ENCODE data around the gene ACBD7. TPM values are rescaled to one million over a fixed set of nuclear protein-coding genes. Genes with fewer than 3 reads are reported as not detected.

ACBD7 gene
- total and polyA plus RNA-seq, 2 of the 8 experiments (the other 6 are each of a cell fraction or from before 2014, with no cell fraction given), result 9.0 to 17.8 TPM

GRCh38 chr10:15052121-15052520, 36.5 kb downstream of the ACBD7 start:
- no peak overlapping the region for H3K27ac ChIP-seq (ENCODE audit: low read depth, low read length)
- no peak for DNase-seq (ENCODE audit: low read depth in 1 of 2, low spot score in 2 of 2)
- H2BK120ac ChIP-seq (replicated peaks; ENCODE audit: low read depth, low read length), result no peak overlapping the region
- H2BK15ac ChIP-seq (ENCODE audit: low read length), result no peak overlapping the region
- H3K18ac ChIP-seq (ENCODE audit: extremely low read depth, low read length), result no peak overlapping the region
- H3K23me2 ChIP-seq (ENCODE audit: low read depth, low read length), result no peaks in the 10 kb centered on the region
- no peak overlapping the region for H2AK5ac ChIP-seq (ENCODE audit: low read depth, low read length)
- no peak overlapping the region for H3K4me2 ChIP-seq (ENCODE audit: insufficient read depth in 1 of 2, low read depth in 2 of 2, low read length in 2 of 2)
- CTCF ChIA-PET (ENCODE audit: partially characterized antibody), result interaction anchor here (2.1 kb wide), 1 partner anchor 31 kb away, joined by 6 read pairs; no protein-coding TSS in a partner anchor
- no peak overlapping the region for H4K91ac ChIP-seq (replicated peaks; ENCODE audit: insufficient read length, low read length)
- no peak overlapping the region for H3K56ac ChIP-seq (replicated peaks; ENCODE audit: insufficient read length, low read depth, low read length)
- no peak overlapping the region for H2BK20ac ChIP-seq (ENCODE audit: low read length)
- 99% methylated on average over 7 of the region's 7 CpGs; no CpG with 5 or more reads in 1 of the 2 experiments for WGBS, 2 experiments (ENCODE audit: extremely low coverage in 1 of 2, insufficient coverage in 1 of 2, insufficient read length in 1 of 2, insufficient replicate concordance in 2 of 2, low coverage in 1 of 2, low lambda C conversion rate in 2 of 2, missing lambda C conversion rate in 1 of 2)
- no peak overlapping the region for H3K9ac ChIP-seq (replicated peaks in 1 of 4; ENCODE audit: extremely low read depth in 1 of 4, low read depth in 3 of 4, low read length in 3 of 4)
- FAIRE-seq, result no peak
- no peaks in the 10 kb centered on the region for H4K20me1 ChIP-seq (replicated peaks in 1 of 2; ENCODE audit: control insufficient read depth in 1 of 2, insufficient read depth in 2 of 2, low read length in 2 of 2)
- no peaks in the 10 kb centered on the region for H3K79me2 ChIP-seq (ENCODE audit: control insufficient read depth in 1 of 2, insufficient read depth in 2 of 2, low read length in 2 of 2)
- no peaks in the 10 kb centered on the region for H3K36me3 ChIP-seq (ENCODE audit: control insufficient read depth in 2 of 4, insufficient read depth in 4 of 4, low read length in 3 of 4)
- no peak overlapping the region for H3K4me3 ChIP-seq (ENCODE audit: extremely low read depth in 1 of 4, insufficient read depth in 2 of 4, low read depth in 3 of 4, low read length in 4 of 4)
- no peak for TF ChIP-seq CBX8 (IDR thresholded peaks at IDR 0.05; ENCODE audit: borderline replicate concordance, low read depth, low read length)
- no peak for TF ChIP-seq KDM1A (IDR thresholded peaks at IDR 0.05; ENCODE audit: borderline replicate concordance, low read length)
- no peak for TF ChIP-seq BRCA1 (IDR thresholded peaks at IDR 0.05; ENCODE audit: low read depth, low read length)
- H4K8ac ChIP-seq (ENCODE audit: extremely low read depth, insufficient read depth, low read length), result no peak overlapping the region
- no peak overlapping the region for H3K23ac ChIP-seq (ENCODE audit: insufficient read length)
- POLR2A ChIA-PET (ENCODE audit: partially characterized antibody), result no interaction called here
- no peaks in the 10 kb centered on the region for H3K9me3 ChIP-seq (ENCODE audit: insufficient read depth in 2 of 2, low read depth in 1 of 2, low read length in 1 of 2)
- H3K4me1 ChIP-seq (replicated peaks in 1 of 4; ENCODE audit: control insufficient read depth in 3 of 4, insufficient read depth in 4 of 4, low read length in 3 of 4), result no peaks in the 10 kb centered on the region
- no peaks in the 10 kb centered on the region for H3K27me3 ChIP-seq (replicated peaks in 1 of 4; ENCODE audit: control insufficient read depth in 3 of 4, extremely low read depth in 1 of 4, insufficient read depth in 3 of 4, low read length in 3 of 4)
- H3K14ac ChIP-seq (ENCODE audit: insufficient read length), result no peak overlapping the region
- no peak overlapping the region for H2BK12ac ChIP-seq (ENCODE audit: low read depth, low read length)
- no peak overlapping the region for H2BK5ac ChIP-seq (ENCODE audit: low read depth, low read length)
- H3K79me1 ChIP-seq (ENCODE audit: low read depth, low read length), result no peaks in the 10 kb centered on the region
- H4K5ac ChIP-seq (ENCODE audit: insufficient read length, low read depth, low read length), result no peak overlapping the region
- H3K4ac ChIP-seq (replicated peaks; ENCODE audit: insufficient read length, low read depth, low read length), result no peak overlapping the region
- no peak overlapping the region for H2AFZ ChIP-seq (ENCODE audit: low read length)

Measured in H1 (cell line).